SK-N-SH treated with all-trans-retinoic acid at 6 μM for 48 hours (cell line): Measurements from ENCODE around the gene MAST4.

Experiments
- ATAC-seq: fragments of 200-7000 bp; cut with Tn5 transposase; 3 replicates; pipeline ENCODE4 v1.9.1; 2020; ENCODE audit warnings: mild to moderate bottlenecking, moderate library complexity
- ARNTL ChIP-seq: fragments of 450-650 bp; formaldehyde crosslinking; IDR thresholded peaks from 2 replicates; pipeline ENCODE4 v1.5.0; 2020; ENCODE audit warnings: low read depth, mild to moderate bottlenecking, moderate library complexity, borderline replicate concordance
- BACH2 ChIP-seq: fragments of 250-450 bp; sonication (Bioruptor Pico); IDR thresholded peaks from 2 replicates; pipeline ENCODE4 v1.9.0; 2021; ENCODE audit warnings: mild to moderate bottlenecking, borderline replicate concordance
- CREB5 ChIP-seq: fragments of 250-450 bp; sonication (Bioruptor Pico); IDR thresholded peaks from 2 replicates; pipeline ENCODE4 v1.5.1; 2020; ENCODE audit warnings: low read depth, mild to moderate bottlenecking, moderate library complexity
- CSDC2 ChIP-seq: fragments of 250-450 bp; sonication (Bioruptor Pico); IDR thresholded peaks from 2 replicates; pipeline ENCODE4 v1.5.0; 2020; ENCODE audit warnings: mild to moderate bottlenecking, moderate library complexity
- CSRNP3 ChIP-seq: fragments of 250-450 bp; sonication (Bioruptor Pico); IDR thresholded peaks from 2 replicates; pipeline ENCODE4 v1.5.1; 2021; ENCODE audit warnings: mild to moderate bottlenecking, moderate library complexity
- ESRRG ChIP-seq: fragments of 250-450 bp; sonication (Bioruptor Pico); IDR thresholded peaks from 2 replicates; pipeline ENCODE4 v1.6.1; 2021; ENCODE audit warnings: mild to moderate bottlenecking
- GLIS3 ChIP-seq: fragments of 250-450 bp; sonication (Bioruptor Pico); IDR thresholded peaks from 2 replicates; pipeline ENCODE4 v1.5.0; 2020; ENCODE audit warnings: mild to moderate bottlenecking, moderate library complexity
- ISL1 ChIP-seq: fragments of 250-450 bp; sonication (Bioruptor Pico); IDR thresholded peaks from 2 replicates; pipeline ENCODE4 v2.1.2; 2022; ENCODE audit warnings: mild to moderate bottlenecking, moderate library complexity
- OSR1 ChIP-seq: fragments of 250-450 bp; sonication (Bioruptor Pico); IDR thresholded peaks from 2 replicates; pipeline ENCODE4 v1.8.0; 2022; ENCODE audit warnings: moderate library complexity, mild to moderate bottlenecking, inconsistent platforms
- PATZ1 ChIP-seq: fragments of 250-450 bp; sonication (Bioruptor Pico); IDR thresholded peaks from 2 replicates; pipeline ENCODE4 v1.8.0; 2020; ENCODE audit warnings: mild to moderate bottlenecking, moderate library complexity, borderline replicate concordance
- POU6F1 ChIP-seq: fragments of 250-450 bp; sonication (Bioruptor Pico); IDR thresholded peaks from 2 replicates; pipeline ENCODE4 v1.8.0; 2021; ENCODE audit warnings: low read depth, mild to moderate bottlenecking, moderate library complexity, borderline replicate concordance
- PPARA ChIP-seq: fragments of 250-450 bp; sonication (Bioruptor Pico); IDR thresholded peaks from 2 replicates; pipeline ENCODE4 v1.5.0; 2020; ENCODE audit warnings: mild to moderate bottlenecking, borderline replicate concordance
- RARB ChIP-seq: fragments of 250-450 bp; sonication (Bioruptor Pico); IDR thresholded peaks from 2 replicates; pipeline ENCODE4 v1.8.0; 2021; ENCODE audit warnings: mild to moderate bottlenecking, moderate library complexity
- TCF4 ChIP-seq: fragments of 250-450 bp; sonication (Bioruptor Pico); IDR thresholded peaks from 2 replicates; pipeline ENCODE4 v1.8.0; 2021; ENCODE audit warnings: mild to moderate bottlenecking, moderate library complexity, borderline replicate concordance
- TSHZ2 ChIP-seq: fragments of 250-450 bp; sonication (Bioruptor Pico); IDR thresholded peaks from 2 replicates; pipeline ENCODE4 v1.5.0; 2020; ENCODE audit warnings: mild to moderate bottlenecking, moderate library complexity
- ZC3H10 ChIP-seq: fragments of 250-450 bp; sonication (Bioruptor Pico); IDR thresholded peaks from 2 replicates; pipeline ENCODE4 v1.5.1; 2021; ENCODE audit warnings: mild to moderate bottlenecking, moderate library complexity
- ZFP30 ChIP-seq: fragments of 450-650 bp; formaldehyde crosslinking; IDR thresholded peaks from 2 replicates; pipeline ENCODE4 v1.5.0; 2022; ENCODE audit warnings: mild to moderate bottlenecking, moderate library complexity
- ZNF565 ChIP-seq: fragments of 450-650 bp; formaldehyde crosslinking; conservative IDR thresholded peaks from 2 replicates; pipeline ENCODE4 v1.5.0; 2020; ENCODE audit warnings: low read depth, mild to moderate bottlenecking, moderate library complexity
- ZNF70 ChIP-seq: fragments of 450-650 bp; formaldehyde crosslinking; IDR thresholded peaks from 2 replicates; pipeline ENCODE4 v1.5.0; 2020; ENCODE audit warnings: mild to moderate bottlenecking, moderate library complexity
- ZNF8 ChIP-seq: fragments of 450-650 bp; formaldehyde crosslinking; IDR thresholded peaks from 2 replicates; pipeline ENCODE4 v1.5.0; 2020; ENCODE audit warnings: mild to moderate bottlenecking, moderate library complexity

MAST4 gene

GRCh38 chr5:66963559-66963971, 367.4 kb downstream of the MAST4 start:
- no peak for TF ChIP-seq TCF4
- no peak for TF ChIP-seq ZFP30 (CRISPR knock-in tag)
- no peak for TF ChIP-seq CSDC2
- no peak for TF ChIP-seq ESRRG (CRISPR knock-in tag)
- no peak for TF ChIP-seq PPARA
- no peak for TF ChIP-seq ZNF8 (CRISPR knock-in tag)
- TF ChIP-seq PATZ1, result no peak
- TF ChIP-seq POU6F1 (CRISPR knock-in tag), result no peak
- TF ChIP-seq ZNF565 (CRISPR knock-in tag), result no peak
- TF ChIP-seq CREB5, result no peak
- no peak for TF ChIP-seq OSR1
- no peak for TF ChIP-seq GLIS3 (CRISPR knock-in tag)
- TF ChIP-seq ARNTL, result no peak
- TF ChIP-seq CSRNP3 (CRISPR knock-in tag), result no peak
- no peak for TF ChIP-seq TSHZ2 (CRISPR knock-in tag)
- TF ChIP-seq BACH2, result no peak
- TF ChIP-seq, all 23 proteins: peak for 0
- no peak for ATAC-seq

GRCh38 chr5:66966439-66966838, 370.2 kb downstream of the MAST4 start:
- no peak for TF ChIP-seq POU6F1 (CRISPR knock-in tag)
- TF ChIP-seq PATZ1, result no peak
- no peak for TF ChIP-seq PPARA
- TF ChIP-seq GLIS3 (CRISPR knock-in tag), result no peak
- TF ChIP-seq ESRRG (CRISPR knock-in tag), result no peak
- TF ChIP-seq, all 23 proteins: peak for 0
- no peak for ATAC-seq

GRCh38 chr5:66967102-66967501, 370.9 kb downstream of the MAST4 start:
- ATAC-seq, result no peak
- no peak for TF ChIP-seq ZNF565 (CRISPR knock-in tag)
- TF ChIP-seq ZNF8 (CRISPR knock-in tag), result no peak
- TF ChIP-seq PPARA, result no peak
- TF ChIP-seq ZFP30 (CRISPR knock-in tag), result no peak
- TF ChIP-seq ISL1 (CRISPR knock-in tag), result no peak
- no peak for TF ChIP-seq ESRRG (CRISPR knock-in tag)
- no peak for TF ChIP-seq ZNF70
- TF ChIP-seq TCF4, result no peak
- no peak for TF ChIP-seq CREB5
- no peak for TF ChIP-seq BACH2
- no peak for TF ChIP-seq RARB (CRISPR knock-in tag)
- TF ChIP-seq CSDC2, result no peak
- TF ChIP-seq ZC3H10 (CRISPR knock-in tag), result no peak
